ENCODE measurements around the gene CEP20.
"Not testable (repeated sequence)": the region's sequence is repeated elsewhere in the genome, so short reads cannot be mapped to it uniquely, and the experiment has no call there.

Gene CEP20, protein sequence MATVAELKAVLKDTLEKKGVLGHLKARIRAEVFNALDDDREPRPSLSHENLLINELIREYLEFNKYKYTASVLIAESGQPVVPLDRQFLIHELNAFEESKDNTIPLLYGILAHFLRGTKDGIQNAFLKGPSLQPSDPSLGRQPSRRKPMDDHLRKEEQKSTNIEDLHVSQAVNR

DNA sequence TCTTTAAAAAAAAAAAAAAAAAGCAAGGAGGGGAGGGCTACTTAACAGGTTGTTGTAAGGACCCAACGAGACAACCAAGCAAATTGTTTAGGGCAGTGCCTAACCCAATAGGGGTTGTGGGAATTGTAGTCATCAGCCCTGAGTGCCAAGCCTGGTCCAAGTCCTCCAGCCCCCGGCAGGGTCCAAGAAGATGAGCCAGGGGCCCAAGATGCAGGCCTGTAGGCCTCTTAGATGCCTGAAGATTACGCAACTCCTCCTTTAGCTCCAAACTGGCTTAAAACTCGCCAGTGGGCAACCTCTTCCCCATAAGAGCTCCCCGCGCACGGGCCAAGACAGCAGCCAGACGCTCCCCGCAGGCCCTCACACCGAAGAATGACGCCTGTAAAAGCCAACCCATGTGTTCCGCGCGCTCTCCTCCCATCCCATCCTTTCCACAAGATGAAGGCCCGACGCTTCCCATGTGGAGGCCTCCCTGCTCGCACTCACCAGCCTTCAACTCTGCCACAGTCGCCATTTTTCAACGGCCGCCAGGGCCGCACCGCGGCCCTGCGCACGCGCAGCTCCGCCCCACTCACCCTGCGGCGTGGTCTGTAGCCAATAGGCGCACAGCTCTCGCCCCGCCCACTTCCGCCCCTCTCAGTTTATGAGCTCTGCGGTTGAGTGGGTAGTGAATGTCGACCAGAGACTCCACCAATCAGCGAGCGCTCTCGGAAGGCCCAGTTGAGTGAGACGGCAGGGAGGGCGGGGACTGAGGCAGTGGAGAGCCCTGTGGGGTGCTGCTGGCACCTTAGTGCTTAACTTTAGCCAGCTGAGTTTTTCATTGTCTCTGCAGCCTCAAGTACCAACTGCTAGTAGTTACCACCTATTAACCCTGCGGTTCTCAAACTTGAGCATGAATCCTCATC is at the start of gene CEP20:
TSS of gene CEP20 (minus strand) at position 532 of the 905 bp plus-strand sequence. CDS start at position 514, 18 bp downstream.
- peak; percentile 99 for DNase-seq

DNA sequence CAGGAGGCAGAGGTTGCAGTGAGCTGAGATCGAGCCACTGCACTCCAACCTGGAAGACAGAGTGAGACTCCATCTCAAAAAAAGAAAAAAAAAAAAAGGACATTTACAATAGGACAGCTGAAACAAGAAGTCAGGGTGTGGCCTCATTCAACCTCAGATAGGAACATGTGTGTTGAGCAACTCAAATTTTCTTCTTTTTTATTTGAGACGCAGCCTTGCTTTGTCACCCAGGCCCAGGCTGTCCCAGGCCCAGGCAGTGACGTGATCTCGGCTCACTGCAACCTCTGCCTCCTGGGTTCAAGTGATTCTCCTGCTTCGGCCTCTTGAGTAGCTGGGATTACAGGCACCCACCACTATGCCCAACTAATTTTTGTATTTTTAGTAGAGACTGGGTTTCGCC is 48.4 kb upstream of the CEP20 start:
- not testable (repeated sequence) for DNase-seq

DNA sequence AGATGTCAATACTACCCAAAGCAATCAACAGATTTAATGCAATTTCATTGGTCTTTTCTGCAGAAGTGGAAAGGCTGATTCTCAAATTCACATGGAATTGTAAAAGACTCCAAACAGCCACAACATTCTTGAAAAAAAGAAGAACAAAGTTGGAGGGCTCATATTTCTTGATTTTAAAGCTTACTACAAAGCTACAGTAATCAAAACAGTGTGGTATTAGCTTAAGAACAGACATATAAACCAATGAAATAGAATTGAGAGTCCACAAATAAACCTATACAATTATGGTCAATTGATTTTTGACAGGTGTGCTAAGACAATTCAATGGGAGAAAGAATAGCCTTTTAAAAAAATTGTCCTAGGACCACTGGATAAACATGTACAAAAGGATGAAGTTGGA is 46.6 kb upstream of the CEP20 start:
- no peak for DNase-seq

DNA sequence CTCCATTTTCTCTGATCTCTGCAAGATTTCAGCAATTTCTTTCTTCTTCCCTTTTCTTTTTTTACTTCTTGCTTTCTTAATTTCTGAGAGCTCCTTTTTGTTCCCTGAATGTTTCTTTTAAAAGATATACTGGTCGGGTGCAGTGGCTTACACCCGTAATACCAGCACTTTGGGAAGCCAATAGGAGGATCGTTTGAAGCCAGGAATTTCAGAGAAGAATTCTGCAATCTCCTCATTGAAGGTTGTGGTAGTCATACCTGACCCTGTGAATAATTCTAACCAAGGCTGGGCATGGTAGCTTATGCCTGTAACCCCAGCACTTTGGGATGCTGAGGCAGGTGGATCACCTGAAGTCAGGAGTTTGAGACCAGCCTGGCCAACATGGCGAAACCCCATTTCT is 45.4 kb upstream of the CEP20 start:
- no peak for DNase-seq

DNA sequence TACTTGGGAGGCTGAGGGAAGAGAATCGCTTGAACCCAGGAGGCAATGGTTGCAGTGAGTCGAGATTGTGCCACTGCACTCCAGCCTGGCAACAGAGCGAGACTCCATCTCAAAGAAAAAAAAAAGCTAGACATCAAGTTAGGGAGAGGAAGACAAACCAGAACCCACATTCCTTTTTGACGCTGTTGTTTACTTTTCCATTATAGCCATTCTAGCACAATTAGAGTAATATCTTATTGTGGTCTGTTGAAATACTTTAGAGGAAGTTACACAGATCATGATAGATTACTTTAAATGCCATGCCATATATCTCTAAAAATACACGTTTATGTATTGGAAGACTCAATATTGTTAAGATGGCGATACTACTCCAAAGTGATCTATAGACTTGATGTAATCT is 44.5 kb upstream of the CEP20 start:
- DNase-seq, result no peak

DNA sequence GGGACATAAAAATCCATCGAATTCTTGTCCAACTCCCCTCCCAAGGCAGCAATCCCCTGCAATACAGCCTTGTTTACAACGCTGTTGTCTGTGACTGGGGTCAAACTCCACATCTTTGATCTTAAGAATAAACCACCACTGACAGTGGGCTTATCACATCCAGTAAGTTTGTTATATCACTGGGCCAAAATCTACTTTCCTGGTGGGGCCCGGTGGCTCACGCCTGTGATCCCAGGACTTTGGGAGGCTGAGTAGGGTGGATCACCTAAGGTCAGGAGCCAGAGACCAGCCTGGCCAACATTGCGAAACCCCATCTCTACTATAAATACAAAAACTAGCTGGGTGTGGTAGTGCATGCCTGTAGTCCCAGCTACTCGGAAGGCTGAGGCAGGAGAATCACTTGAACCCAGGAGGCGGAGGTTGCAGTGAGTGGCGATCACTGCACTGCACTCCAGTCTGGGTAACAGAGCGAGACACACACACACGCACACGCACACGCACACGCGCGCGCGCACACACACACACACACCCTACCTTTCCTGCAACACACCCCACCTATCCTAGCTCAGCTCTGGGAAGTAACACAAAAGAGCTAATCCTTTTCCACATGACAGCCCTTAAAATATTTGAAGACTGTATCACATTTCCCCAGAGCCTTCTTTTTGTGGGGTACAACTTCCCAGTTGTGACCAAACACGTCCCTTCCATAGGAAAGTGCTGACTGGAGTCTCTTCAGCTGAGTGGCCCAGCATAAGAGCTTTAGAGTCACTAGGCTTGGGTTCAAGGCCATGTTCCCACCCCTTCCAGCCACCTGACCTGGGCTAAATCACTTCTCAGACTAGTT is 40.1 kb upstream of the CEP20 start:
- no peak for DNase-seq

DNA sequence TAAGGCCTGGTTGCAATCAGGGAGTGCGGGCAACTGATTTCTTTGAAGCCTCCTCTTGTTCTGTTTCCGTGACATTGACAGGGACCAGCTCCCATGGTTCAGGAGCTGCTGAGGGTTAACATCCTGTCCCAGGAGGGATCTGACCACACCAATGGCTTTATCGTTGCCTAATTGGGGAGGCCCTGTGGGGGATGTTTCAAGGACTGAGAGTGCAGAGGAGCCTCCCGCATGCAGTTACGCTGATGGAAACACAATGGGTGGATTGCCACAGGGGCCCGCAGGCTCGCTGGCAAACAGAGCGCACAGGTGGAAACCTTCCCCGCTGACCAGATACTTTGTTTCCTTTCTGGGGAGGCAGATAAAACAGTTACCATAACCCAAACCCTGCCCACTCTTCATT is 37.2 kb upstream of the CEP20 start:
- DNase-seq, result no peak

DNA sequence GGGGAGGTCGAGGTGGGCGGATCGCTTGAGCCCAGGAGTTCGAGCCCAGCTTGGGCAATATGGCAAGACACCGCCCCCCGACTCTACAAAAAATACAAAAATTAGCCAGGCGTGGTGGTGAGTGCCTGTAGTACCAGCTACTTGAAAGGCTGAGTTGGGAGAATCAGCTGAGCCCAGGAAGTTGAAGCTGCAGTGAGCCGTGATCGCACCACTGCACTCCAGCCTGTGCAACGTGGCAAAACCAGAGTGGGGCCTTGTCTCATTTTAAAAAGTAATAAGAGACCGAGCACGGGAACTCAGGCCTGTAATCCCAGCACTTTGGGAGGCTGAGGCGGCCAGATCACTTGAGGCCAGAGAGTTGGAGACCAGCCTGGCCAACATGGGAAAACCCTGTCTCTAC is 36.6 kb upstream of the CEP20 start:
- no peak for DNase-seq

DNA sequence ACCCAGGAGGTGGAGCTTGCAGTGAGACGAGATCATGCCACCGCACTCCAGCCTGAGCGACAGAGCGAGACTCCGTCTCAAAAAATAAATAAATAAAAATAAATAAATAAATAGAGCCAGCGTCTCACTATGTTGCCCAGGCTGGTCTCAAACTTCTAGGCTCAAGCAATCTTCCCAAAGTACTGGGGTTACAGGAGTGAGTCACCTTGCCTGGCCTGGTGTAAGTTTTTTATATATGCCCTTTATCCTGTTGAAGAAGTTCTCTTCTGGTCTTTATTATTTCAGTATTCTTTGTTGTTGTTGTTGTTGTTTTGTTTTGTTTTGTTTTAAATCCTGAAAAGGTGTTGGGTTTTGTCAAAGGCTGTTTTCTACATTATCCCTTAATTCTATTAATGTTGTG is 30.9 kb upstream of the CEP20 start:
- peak; percentile 33 for DNase-seq

DNA sequence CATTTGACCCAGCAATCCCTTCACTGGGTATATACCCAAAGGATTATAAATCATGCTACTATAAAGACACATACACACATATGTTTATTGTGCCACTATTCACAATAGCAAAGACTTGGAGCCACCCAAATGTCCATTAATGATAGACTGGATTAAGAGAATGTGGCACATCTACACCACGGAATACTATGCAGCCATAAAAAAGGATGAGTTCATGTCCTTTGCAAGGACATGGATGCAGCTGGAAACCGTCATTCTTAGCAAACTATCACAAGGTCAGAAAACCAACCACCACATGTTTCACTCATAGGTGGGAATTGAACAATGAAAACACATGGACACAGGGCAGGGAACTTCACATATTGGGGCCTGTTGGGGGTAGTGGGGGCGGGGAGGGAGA is 29.9 kb upstream of the CEP20 start:
- not testable (repeated sequence) for DNase-seq

DNA sequence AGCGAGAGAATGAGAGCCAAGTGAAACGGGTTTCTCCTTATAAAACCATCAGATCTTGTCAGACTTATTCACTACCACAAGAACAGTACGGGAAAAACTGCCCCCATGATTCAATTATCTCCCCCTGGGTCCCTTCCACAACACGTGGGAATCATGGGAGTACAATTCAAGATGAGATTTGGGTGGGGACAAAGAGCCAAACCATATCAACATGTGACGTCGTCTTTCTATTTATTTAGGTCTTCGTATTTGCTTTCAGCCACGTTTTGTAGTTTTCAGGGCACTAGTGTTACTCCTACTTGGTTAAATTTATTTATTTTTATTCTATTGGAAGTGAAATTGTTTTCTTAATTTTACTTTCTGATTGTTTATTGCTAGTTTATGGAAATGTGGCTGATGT is 27.9 kb upstream of the CEP20 start:
- DNase-seq, result no peak

DNA sequence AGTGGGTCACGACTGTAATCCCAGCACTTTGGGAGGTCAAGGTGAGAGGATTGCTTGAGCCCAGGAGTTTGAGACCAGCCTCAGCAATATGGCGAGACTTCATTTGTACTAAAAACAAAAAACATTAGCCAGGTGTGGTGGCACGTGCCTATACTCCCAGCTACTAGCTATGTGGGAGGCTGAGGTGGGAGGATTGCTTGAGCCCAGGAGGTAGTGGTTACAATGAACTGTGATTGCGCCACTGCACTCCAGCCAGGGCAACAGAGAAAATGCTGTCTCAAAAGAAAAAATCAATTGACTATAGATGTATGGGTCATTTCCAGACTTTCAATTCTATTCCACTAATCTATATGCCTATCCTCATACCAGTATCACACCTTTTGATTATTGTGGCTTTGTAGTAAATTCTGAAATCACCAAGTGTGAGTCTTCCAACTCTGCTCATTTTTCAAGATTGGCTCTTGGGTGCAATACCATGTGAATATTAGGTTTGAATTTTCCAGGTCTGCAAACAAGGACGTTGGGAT is 27.2 kb upstream of the CEP20 start:
- DNase-seq, result no peak

DNA sequence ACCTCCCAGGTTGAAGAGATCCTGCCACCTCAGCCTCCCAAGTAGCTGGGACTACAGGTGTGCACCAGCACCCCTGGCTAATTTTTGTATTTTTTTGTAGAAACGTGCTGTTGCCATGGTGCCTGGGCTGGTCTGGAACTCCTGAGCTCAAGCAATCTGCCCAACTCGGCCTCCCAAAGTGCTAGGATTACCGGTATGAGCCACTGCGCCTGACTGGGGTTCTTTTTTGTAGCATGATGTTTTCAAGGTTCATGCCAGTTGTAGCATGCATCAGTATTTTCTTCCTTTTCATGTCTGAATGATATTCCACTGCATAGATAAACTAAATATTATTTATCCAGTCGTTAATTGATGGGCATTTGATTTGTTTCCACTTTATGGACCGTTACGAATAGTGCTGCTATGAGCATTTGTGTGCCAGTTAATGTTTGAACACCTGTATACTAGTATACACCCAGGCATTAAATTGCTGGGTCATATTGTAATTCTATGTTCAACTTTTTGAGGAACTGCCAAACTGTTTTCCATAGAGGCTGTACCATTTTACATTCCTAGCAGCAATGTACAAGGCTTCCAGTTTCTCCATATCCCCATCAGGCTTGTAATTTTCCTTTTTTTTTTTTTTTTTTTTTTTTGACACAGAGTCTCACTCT is 24.8 kb upstream of the CEP20 start:
- DNase-seq, result no peak

DNA sequence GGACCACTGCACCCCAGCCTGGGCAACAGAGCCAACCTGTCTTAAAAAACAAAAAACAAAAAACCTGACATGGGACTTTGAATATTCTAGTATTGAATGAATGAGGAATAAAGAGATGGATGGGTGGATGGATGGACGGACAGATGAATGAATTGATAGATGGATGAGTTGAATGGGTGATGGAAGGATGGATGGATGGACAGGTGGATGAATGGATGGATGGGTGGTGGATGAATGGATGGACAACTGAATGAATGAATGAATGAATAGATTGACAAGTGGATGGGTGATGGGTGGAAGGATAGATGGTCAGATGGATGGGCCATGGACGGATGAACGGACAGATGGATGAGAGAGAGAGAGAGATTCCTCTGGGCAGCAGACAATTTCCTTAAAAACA is 22.8 kb upstream of the CEP20 start:
- DNase-seq, result no peak

DNA sequence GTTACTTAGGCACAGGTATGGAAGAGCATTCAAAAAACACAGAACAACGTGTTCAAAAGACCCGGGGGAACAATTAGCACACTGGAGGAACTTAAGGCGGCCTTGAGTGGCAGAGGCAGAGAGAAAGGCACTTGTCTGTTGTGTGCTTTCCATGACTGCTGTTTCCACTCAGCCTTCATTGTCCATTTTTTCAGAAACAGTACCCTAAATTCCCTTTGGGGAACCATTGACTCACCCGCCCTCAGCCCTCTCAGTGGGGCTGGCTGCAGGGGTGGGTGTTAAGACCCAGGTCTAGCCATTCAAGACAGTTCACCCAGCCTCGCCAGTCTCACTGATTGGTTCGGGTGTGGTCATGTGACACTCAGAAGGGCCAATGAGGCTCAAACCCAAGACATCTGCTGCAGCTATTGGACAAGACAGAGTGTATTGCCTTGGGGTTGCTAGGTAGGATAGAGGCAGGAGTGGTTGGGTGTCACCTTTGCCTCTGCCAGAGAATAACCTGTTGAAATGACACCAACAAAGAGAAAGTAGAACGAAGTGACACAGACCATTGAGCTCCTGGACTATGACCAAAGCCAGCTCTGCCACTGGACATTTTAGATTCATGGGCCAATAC is 19.6 kb upstream of the CEP20 start:
- peak; percentile 17 for DNase-seq

DNA sequence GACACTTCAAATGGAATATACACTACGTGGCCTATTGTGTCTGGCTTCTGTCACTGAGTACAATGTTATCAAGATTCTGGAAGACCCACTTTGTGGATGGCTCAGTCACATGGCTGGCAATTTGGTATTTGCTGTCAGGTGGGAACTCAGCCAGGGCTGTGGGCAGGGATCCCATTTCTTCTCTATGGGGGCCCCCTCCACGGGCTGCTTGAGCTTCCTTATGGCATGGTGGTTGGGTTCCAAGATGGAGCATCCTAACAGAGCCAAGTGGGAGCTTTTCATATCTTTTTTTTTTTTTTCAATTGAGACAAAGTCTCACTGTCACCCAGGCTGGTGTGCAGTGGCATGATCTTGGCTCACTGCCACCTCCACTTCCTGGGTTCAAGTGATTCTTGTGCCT is 18.0 kb upstream of the CEP20 start:
- no peak for DNase-seq

DNA sequence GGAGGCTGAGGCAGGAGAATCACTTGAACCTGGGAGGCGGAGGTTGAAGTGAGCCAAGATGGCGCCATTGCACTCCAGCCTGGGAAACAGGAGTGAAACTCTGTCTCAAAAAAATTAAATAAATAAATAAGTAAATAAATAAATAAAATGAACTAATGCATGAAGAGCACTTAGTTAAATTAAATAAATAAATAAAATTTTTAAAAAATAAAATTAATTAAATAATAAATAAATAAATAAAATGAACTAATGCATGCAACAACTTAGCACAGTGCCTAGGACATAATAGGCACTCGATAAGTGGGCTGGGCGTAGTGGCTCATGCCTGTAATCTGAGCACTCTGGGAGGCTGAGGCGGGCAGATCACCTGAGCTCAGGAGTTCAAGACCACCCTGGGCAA is 15.6 kb upstream of the CEP20 start:
- DNase-seq, result no peak

DNA sequence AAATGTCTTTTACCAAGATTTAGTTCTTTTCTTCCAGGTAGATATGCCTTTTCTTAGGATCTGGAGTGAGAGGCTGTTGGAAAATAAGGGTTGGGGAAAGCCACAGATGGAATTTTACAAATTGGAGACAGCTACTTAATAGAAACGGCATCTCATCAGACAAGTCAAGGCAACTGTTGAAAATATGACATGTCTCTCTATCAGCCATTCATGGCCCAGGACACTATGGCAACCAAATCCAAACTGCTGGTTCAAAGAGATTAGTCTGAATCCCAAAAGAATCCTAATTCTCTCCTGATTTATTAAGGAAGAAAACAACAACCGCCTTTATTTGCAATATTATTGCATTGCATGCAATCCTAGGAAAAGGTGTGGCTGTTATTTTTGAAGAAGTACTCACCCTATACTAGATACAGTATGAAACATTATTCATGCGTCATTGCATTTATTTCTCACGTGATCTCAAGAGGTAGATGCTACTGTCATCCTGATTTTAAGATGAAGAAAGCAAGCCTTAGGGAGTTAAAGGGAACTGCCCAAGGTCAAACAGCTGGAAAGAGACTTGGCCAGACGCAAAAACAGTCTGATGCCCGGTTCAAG is 12.6 kb upstream of the CEP20 start:
- no peak for DNase-seq

DNA sequence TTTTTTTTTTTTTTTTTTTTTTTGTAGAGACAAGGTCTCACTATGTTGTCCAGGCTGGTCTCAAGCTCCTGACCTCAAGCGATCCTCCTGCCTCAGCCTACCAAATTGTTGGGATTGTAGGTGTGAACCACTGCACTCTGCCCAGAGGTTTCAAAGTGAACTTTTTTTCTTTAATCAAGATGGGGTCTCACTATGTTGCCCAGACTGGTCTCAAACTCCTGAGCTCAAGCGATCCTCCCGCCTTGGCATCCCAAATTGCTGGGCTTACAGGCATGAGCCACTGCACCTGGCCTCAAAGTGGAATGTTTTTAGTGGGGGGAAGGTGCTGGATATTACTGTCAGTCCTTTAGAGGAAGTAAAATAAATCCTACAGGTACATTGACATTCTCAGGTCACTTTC is 12.0 kb upstream of the CEP20 start:
- DNase-seq, result no peak

DNA sequence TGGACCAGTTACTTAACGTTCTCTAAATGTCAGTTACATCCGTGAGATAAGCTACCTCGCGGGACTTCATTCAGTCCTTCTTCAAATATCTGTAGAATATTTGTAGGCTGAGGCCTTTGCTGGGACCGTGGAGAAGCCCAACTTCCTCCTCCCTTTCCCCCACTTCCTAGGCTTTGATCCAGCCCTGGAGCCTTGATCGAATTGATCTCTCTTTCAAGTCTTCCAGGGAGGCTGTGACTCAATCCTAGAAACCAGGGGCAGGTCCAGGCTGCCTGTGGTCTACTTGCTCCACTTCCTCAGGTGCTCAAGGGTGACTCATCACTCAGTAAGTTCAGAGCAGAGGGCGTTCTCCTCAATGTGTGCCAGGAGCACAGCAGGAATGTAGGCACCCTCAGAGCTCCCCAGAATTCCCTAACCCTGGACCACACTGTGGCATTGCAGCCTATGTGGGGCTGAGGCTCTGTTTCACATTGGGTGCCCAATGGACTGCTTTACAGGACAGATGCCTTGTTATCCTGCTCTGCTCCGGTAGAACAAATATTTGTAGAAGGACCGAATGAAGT is 11.2 kb upstream of the CEP20 start:
- DNase-seq, result peak; percentile 85

DNA sequence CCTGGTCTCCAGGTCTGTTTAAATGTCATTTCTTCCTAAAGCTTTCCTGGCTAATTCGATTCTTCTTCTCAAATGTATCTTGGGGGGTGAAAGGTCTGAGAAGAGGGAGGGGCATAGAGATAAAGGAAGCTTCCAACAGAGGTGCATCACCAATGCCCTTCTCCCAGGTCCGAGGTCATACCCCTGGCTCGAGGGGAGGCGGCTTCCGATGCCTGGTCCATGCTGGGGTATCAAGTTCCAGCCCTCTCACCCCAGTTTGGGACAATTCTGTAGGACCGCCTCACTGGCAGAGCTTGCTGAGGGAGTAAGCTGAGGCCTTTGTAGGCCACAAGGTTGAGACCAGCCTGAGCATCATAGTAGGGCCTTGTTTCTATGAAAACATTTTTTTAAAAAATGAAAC is 10.3 kb upstream of the CEP20 start:
- DNase-seq, result no peak

DNA sequence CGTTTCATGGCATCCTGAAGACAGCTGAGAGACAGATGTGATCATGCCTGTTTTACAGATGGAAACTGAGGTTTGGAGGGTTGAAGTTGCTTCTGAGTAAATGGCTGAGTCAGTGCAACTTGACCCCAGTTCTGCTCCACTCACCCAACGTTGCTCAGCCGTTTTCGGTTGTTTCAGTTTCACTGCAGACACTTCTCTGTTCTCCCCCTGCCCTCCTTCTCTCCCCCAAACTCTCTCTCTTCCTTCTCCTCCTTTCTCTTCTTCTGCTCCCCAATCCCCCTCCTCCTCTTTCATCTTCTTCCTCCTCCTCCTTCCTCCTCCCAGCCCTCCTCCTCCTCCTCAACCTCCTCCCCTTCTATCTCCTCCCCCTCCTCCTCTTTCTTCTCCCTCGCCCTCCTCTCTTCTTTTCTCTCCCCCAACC is 9.4 kb upstream of the CEP20 start:
- peak; percentile 69 for DNase-seq
